ENCODE data around the gene DYNLT2B.
A peak's percentile ranks its signal among the peaks of the same experiment; 100 is the strongest.
"Not testable (repeated sequence)": the region's sequence is repeated elsewhere in the genome, so short reads cannot be mapped to it uniquely, and the experiment has no call there.

Gene DYNLT2B

DNA sequence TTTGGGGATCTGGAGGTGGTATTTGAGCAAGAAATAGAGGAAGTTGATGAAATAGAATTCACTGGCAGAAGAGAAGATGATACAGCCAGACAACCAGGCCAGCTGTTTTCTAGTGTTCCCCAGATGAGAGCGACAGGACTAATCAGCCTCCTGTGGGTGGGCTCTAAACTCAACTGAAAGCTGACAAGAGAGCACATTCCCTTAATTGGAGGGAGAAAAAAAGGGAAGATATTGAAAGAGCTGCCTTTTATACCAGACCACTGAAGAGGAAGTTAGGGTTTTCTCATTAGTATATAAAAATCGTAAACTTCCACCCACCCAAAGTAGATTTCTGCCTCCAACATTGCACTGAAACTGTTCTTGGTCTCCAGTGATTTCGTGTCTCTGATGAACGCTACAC is 26.6 kb upstream of the DYNLT2B start:
- peaks cover 12% of the 10 kb centered on the region for H3K4me1 ChIP-seq (ENCODE audit: insufficient read depth, low read length, severe bottlenecking)
- no peaks in the 10 kb centered on the region for H3K27me3 ChIP-seq (ENCODE audit: insufficient read depth, low read length)
- no peak overlapping the region for H2AFZ ChIP-seq (ENCODE audit: low read length)
- no peaks in the 10 kb centered on the region for H3K9me2 ChIP-seq (ENCODE audit: low read depth, low read length)
- H4K20me1 ChIP-seq (ENCODE audit: insufficient read depth, low read length), result no peaks in the 10 kb centered on the region
- no peak overlapping the region for H3K27ac ChIP-seq (ENCODE audit: low read depth, low read length, poor library complexity, severe bottlenecking)
- H3K9ac ChIP-seq (ENCODE audit: low read length), result no peak overlapping the region
- H3K4me3 ChIP-seq (ENCODE audit: low read depth, low read length, poor library complexity, severe bottlenecking), result no peak overlapping the region
- H3K4me2 ChIP-seq (ENCODE audit: low read length), result peak overlapping the region; percentile 6; the same call in 1 of the 2 replicates
- no peaks in the 10 kb centered on the region for H3K79me2 ChIP-seq (ENCODE audit: insufficient read depth, low read length)
- 0 out of 2 replicates have a peak, but pooled peaks cover 7% of the 10 kb centered on the region for H3K9me3 ChIP-seq (ENCODE audit: low read length)
- no peaks in the 10 kb centered on the region for H3F3A ChIP-seq (ENCODE audit: insufficient read depth, low read length)
- no peak for TF ChIP-seq EZH2 (IDR thresholded peaks at IDR 0.05; ENCODE audit: borderline replicate concordance, low read length)
- TF ChIP-seq, protein P1, sequence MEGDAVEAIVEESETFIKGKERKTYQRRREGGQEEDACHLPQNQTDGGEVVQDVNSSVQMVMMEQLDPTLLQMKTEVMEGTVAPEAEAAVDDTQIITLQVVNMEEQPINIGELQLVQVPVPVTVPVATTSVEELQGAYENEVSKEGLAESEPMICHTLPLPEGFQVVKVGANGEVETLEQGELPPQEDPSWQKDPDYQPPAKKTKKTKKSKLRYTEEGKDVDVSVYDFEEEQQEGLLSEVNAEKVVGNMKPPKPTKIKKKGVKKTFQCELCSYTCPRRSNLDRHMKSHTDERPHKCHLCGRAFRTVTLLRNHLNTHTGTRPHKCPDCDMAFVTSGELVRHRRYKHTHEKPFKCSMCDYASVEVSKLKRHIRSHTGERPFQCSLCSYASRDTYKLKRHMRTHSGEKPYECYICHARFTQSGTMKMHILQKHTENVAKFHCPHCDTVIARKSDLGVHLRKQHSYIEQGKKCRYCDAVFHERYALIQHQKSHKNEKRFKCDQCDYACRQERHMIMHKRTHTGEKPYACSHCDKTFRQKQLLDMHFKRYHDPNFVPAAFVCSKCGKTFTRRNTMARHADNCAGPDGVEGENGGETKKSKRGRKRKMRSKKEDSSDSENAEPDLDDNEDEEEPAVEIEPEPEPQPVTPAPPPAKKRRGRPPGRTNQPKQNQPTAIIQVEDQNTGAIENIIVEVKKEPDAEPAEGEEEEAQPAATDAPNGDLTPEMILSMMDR (IDR thresholded peaks at IDR 0.05; ENCODE audit: low read length), result no peak
- H3K36me3 ChIP-seq (ENCODE audit: insufficient read depth, low read length), result peaks cover 20% of the 10 kb centered on the region

DNA sequence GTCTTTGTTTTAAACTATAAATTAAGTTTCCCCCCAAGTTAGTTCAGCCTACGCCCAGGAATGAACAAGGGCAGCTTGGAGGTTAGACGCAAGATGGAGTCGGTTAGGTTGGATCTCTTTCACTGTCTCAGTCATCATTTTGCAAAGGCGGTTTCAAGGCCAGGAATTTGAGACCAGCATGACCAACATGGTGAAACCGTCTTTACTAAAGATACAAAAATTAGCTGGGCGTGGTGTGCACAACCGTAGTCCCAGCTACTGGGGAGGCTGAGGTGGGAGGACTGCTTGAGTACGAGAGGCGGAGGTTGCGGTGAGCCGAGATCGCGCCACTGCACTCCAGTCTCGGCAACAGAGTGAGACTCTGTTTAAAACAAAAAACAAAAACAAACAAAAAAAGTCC is 25.9 kb upstream of the DYNLT2B start:
- not testable (repeated sequence) for H3K9me2 ChIP-seq (ENCODE audit: low read depth, low read length); H3F3A ChIP-seq (ENCODE audit: insufficient read depth, low read length); H2AFZ ChIP-seq (ENCODE audit: low read length); H3K27me3 ChIP-seq (ENCODE audit: insufficient read depth, low read length); H3K79me2 ChIP-seq (ENCODE audit: insufficient read depth, low read length); H3K27ac ChIP-seq (ENCODE audit: low read depth, low read length, poor library complexity, severe bottlenecking); H3K4me3 ChIP-seq (ENCODE audit: low read depth, low read length, poor library complexity, severe bottlenecking); H4K20me1 ChIP-seq (ENCODE audit: insufficient read depth, low read length); H3K9ac ChIP-seq (ENCODE audit: low read length); H3K4me2 ChIP-seq (ENCODE audit: low read length); H3K9me3 ChIP-seq (ENCODE audit: low read length)
- Histone ChIP-seq H3K36me3 (ENCODE audit: insufficient read depth, low read length) (peaks cover 12% of the 10 kb centered on the region), H3K4me1 (ENCODE audit: insufficient read depth, low read length, severe bottlenecking) (peaks cover 12% of the 10 kb centered on the region)

DNA sequence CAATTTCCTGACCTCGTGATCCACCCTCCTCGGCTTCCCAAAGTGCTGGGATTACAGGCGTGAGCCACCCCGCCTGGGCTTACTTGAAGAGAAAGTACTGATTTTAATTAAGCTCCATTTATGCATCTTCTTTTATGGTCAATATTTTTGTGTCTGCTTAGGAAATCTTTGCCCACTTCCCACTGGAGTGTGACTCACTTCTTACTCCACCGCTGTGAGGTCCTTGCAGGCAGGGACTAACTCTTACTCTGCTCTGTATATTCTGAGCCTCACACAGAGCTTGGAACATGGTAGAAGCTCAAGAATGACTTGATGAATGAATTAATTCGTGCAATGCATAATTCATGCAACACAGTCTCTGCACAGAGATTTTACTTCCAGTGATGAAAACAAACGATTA is 23.1 kb upstream of the DYNLT2B start:
- no peak overlapping the region for H2AFZ ChIP-seq (ENCODE audit: low read length)
- H3K9ac ChIP-seq (ENCODE audit: low read length), result no peak overlapping the region
- no peaks in the 10 kb centered on the region for H3K79me2 ChIP-seq (ENCODE audit: insufficient read depth, low read length)
- TF ChIP-seq, protein P1 (IDR thresholded peaks at IDR 0.05; ENCODE audit: low read length), result no peak
- TF ChIP-seq EZH2 (IDR thresholded peaks at IDR 0.05; ENCODE audit: borderline replicate concordance, low read length), result no peak
- H4K20me1 ChIP-seq (ENCODE audit: insufficient read depth, low read length), result no peaks in the 10 kb centered on the region
- no peaks in the 10 kb centered on the region for H3K9me2 ChIP-seq (ENCODE audit: low read depth, low read length)
- H3K4me3 ChIP-seq (ENCODE audit: low read depth, low read length, poor library complexity, severe bottlenecking), result no peak overlapping the region
- no peak overlapping the region for H3K4me2 ChIP-seq (ENCODE audit: low read length)
- H3K4me1 ChIP-seq (ENCODE audit: insufficient read depth, low read length, severe bottlenecking), result peaks cover 21% of the 10 kb centered on the region
- no peaks in the 10 kb centered on the region for H3F3A ChIP-seq (ENCODE audit: insufficient read depth, low read length)
- H3K27ac ChIP-seq (ENCODE audit: low read depth, low read length, poor library complexity, severe bottlenecking), result no peak overlapping the region
- no peaks in the 10 kb centered on the region; the same call in 1 of the 2 replicates for H3K9me3 ChIP-seq (ENCODE audit: low read length)
- no peaks in the 10 kb centered on the region; the same call in 1 of the 2 replicates for H3K36me3 ChIP-seq (ENCODE audit: insufficient read depth, low read length)
- peaks cover 11% of the 10 kb centered on the region; the same call in 1 of the 2 replicates for H3K27me3 ChIP-seq (ENCODE audit: insufficient read depth, low read length)

DNA sequence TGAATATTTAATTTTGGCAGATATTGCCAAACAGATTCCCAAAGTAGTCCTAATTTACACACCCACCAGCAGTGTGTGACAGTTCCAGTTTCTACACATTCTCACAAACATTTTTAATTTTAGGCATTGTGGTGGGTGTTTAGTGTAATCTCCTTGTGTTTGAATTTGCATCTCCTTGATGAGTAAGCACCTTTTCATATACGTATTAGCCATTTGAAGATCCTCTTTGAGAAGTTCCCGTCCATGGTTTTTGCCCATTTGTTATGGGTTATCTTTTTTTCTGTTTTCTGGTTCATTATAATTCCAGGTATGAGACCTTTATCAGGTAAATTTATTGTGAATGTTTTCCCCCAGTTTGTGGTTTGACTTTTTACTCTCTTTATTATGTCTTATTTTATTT is 22.4 kb upstream of the DYNLT2B start:
- Histone ChIP-seq H3K4me3 (ENCODE audit: low read depth, low read length, poor library complexity, severe bottlenecking) (no peak overlapping the region), H3K27ac (ENCODE audit: low read depth, low read length, poor library complexity, severe bottlenecking) (no peak overlapping the region), H3K9me2 (ENCODE audit: low read depth, low read length) (no peaks in the 10 kb centered on the region), H3K36me3 (ENCODE audit: insufficient read depth, low read length) (no peaks in the 10 kb centered on the region; the same call in 1 of the 2 replicates), H3K27me3 (ENCODE audit: insufficient read depth, low read length) (peaks cover 11% of the 10 kb centered on the region; the same call in 1 of the 2 replicates), H2AFZ (ENCODE audit: low read length) (no peak overlapping the region), H3K4me1 (ENCODE audit: insufficient read depth, low read length, severe bottlenecking) (peaks cover 24% of the 10 kb centered on the region), H3K9me3 (ENCODE audit: low read length) (no peaks in the 10 kb centered on the region; the same call in 1 of the 2 replicates), H3K4me2 (ENCODE audit: low read length) (no peak overlapping the region), H4K20me1 (ENCODE audit: insufficient read depth, low read length) (no peaks in the 10 kb centered on the region), H3F3A (ENCODE audit: insufficient read depth, low read length) (no peaks in the 10 kb centered on the region), H3K79me2 (ENCODE audit: insufficient read depth, low read length) (no peaks in the 10 kb centered on the region), H3K9ac (ENCODE audit: low read length) (no peak overlapping the region)
- TF ChIP-seq, protein P1 (IDR thresholded peaks at IDR 0.05; ENCODE audit: low read length), result no peak
- TF ChIP-seq EZH2 (IDR thresholded peaks at IDR 0.05; ENCODE audit: borderline replicate concordance, low read length), result no peak
